Stimulated activated CD4-positive, alpha-beta T cell treated with anti-CD3 and anti-CD28 coated beads, Interleukin-15, amount 100 ng/mL, for 1 hour (primary cell): ENCODE results near the gene XPO1.
"Not testable (repeated sequence)": the region's sequence is repeated elsewhere in the genome, so short reads cannot be mapped to it uniquely, and the experiment has no call there.

Experiments used
- DNase-seq, 2 donors: peaks; one replicate each; pipeline ENCODE4 v3.0.0-alpha.2; 2020; ENCODE audit warnings: low read depth in 1 of 2, low spot score in 1 of 2

Gene XPO1

GRCh38 chr2:61538200-61538919 is at the start of gene XPO1:
TSS of gene XPO1 (minus strand) at chr2:61538356. CDS start at chr2:61533897, 4,459 bp downstream.
- peak; percentile 94 to 97 for DNase-seq

GRCh38 chr2:61586928-61587327 is 48.8 kb upstream of the XPO1 start:
- not testable (repeated sequence) for DNase-seq

- no peak for DNase-seq
Measured at GRCh38 chr2:61585383-61585782, 47.2 kb upstream of the XPO1 start.

GRCh38 chr2:61584368-61584767 is 46.2 kb upstream of the XPO1 start:
- DNase-seq: not testable (repeated sequence)

- DNase-seq: no peak
Measured at GRCh38 chr2:61582165-61582564, 44.0 kb upstream of the XPO1 start.

GRCh38 chr2:61581716-61582115 is 43.6 kb upstream of the XPO1 start:
- no peak for DNase-seq

- no peak for DNase-seq
Measured at GRCh38 chr2:61575447-61575859, 37.3 kb upstream of the XPO1 start.

GRCh38 chr2:61566566-61566965 is 28.4 kb upstream of the XPO1 start:
- DNase-seq: no peak

GRCh38 chr2:61562615-61563014 is 24.5 kb upstream of the XPO1 start:
- DNase-seq: no peak

- DNase-seq: no peak
Measured at GRCh38 chr2:61558160-61558559, 20.0 kb upstream of the XPO1 start.

- DNase-seq: no peak
Measured at GRCh38 chr2:61557381-61557780, 19.2 kb upstream of the XPO1 start.

GRCh38 chr2:61554604-61555003 is 16.4 kb upstream of the XPO1 start:
- no peak for DNase-seq

- DNase-seq: no peak
Measured at GRCh38 chr2:61550375-61551209, 12.4 kb upstream of the XPO1 start.

GRCh38 chr2:61549546-61549945 is 11.4 kb upstream of the XPO1 start:
- DNase-seq: no peak

GRCh38 chr2:61543062-61543461 is 4.9 kb upstream of the XPO1 start:
- no peak for DNase-seq

- DNase-seq: not testable (repeated sequence)
Measured at GRCh38 chr2:61540167-61540566, 2.0 kb upstream of the XPO1 start.

GRCh38 chr2:61538920-61539520 is 864 bp upstream of the XPO1 start:
- peak; percentile 15 to 27 for DNase-seq

- no peak for DNase-seq
Measured at GRCh38 chr2:61537950-61538199, 281 bp downstream of the XPO1 start.

- DNase-seq: peak; percentile 23 to 32
Measured at GRCh38 chr2:61537277-61537949, 743 bp downstream of the XPO1 start.

GRCh38 chr2:61536572-61537276 is 1.4 kb downstream of the XPO1 start:
- DNase-seq: peak; percentile 62

- DNase-seq: no peak
Measured at GRCh38 chr2:61536180-61536571, 2.0 kb downstream of the XPO1 start.
